ENCODE measurements around the gene STAT5A.

The STAT5A gene

GRCh38 chr17:42270170-42270535, 18.1 kb upstream of the STAT5A start:
- DNase-seq, result no peak

GRCh38 chr17:42270596-42270995, 17.7 kb upstream of the STAT5A start:
- DNase-seq, result no peak

DNA sequence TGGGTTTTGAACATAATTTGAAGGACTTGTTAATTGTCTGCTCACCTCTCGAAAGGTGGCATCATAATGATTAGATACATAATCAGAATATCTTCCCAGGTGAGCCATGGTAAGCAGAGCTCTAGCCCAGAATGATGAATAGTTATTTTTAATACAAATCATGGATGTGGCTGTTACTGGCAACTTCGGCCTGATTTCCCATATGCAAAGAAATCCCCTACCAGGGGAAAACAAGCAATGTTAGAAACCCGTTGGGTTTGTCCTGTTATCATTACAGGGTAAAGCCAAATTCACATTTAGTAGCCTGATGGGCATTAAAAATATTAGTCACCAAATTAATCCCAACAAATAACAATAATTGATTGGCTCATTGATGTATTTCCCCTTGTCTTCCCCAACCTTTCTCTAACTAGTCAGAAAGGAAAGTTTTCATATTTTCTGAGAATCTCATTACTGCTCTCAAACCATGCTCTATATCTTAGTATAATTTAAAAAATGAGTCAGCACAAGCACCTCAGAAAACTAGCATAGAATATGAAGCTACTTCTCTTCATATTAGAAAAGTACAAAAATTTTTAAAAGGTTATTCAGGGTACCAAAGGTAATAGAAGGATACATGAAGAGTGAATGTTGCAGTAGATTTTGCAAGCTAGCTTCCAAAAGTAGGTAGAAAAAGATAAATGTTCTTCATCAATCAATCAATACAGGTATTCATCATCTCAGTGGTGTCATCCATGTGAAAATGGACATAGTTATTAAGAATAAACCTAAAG, 17.1 kb upstream of the STAT5A start:
- no peak for DNase-seq

DNA sequence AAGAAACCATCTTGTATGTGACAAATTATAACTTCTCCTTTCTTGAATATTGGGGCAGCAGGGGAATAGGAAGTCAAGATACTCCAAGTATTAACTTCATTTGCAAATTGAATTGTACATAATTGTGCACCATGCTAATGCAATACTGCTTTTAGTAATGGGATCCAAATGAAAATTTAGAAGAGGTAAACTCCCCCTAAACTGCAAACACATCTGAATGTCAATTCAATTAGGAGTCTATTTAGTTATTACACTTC, 16.6 kb upstream of the STAT5A start:
- DNase-seq, result no peak

- DNase-seq, result no peak
Measured at GRCh38 chr17:42272162-42272907, 16.0 kb upstream of the STAT5A start.

- no peak for DNase-seq
Measured at GRCh38 chr17:42273474-42274252, 14.6 kb upstream of the STAT5A start.

DNA sequence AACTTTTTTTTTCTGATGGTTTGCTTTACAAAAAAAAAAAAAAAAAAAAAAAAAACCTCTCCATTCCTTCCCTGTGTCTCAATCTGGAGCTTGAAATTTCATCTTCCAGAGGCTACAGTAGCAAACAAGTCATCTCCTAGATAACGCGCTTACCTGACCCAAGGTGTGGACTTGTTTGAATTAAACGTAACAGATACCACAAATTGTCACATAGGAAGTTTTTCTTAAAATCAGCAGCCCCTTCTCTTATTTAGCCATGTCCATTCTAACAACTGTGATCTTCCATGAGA, 14.1 kb upstream of the STAT5A start:
- no peak for DNase-seq

GRCh38 chr17:42274812-42275526, 13.3 kb upstream of the STAT5A start:
- DNase-seq, result no peak

DNA sequence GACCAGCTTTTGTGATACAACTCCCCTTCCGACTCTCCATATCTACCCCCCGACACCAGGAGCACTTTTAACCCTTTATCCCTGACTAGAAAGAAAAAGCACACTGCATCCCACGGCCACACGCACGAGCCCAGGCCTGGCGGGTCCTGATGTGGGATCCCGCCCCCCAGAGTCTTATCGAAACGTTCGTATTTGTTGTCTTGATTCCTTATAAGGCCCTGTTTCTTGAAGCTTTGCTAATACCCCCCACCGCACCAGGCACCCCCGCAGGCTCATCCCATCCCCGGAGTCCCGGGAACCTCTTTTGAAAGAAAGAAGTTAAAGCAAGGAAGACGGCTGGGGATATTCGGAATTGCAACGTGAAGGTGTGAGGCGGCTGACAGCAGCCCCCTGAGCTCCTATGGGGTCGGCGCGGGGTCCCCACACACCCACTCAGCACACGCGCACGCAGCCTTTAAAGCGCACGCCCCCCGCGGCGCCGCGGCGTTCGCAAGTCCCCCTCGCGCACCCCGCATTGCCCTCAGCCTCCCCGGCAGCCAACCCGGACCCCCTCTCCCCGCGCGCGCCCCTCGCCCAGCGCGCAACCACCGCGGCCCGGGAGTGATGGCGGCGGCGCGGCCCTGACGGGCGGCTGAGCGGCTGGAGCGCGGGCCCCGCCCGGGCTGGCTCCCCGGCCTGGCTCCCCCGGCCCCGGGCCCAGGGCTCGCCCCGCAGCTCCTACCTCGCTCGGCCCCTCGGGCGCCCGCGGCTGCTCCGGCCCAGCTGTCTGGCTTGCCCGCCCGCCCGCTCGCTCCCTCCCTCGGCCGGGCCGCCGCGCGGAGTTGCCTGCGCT, 12.6 kb upstream of the STAT5A start:
- no peak for DNase-seq

DNA sequence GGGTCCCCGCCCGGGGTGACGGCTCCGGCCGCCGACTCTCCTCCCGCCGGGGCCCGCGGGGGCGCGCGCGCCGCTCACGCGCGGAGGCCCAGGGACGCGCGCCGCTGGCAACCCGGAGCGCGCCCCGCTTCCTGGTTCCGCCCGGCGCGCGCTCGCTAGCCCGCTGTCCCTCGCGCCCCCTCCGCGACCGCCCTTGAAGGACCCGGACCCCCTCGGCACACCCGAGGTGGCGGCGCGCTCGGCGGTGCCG, 12.0 kb upstream of the STAT5A start, which contains the start of gene STAT5B:
STAT5B (minus strand) TSS at position 33 of the 250 bp plus-strand sequence. CDS start 44,264 bp downstream, outside the sequence.
- DNase-seq, result peak; percentile 26 to 68 (median 46)

DNA sequence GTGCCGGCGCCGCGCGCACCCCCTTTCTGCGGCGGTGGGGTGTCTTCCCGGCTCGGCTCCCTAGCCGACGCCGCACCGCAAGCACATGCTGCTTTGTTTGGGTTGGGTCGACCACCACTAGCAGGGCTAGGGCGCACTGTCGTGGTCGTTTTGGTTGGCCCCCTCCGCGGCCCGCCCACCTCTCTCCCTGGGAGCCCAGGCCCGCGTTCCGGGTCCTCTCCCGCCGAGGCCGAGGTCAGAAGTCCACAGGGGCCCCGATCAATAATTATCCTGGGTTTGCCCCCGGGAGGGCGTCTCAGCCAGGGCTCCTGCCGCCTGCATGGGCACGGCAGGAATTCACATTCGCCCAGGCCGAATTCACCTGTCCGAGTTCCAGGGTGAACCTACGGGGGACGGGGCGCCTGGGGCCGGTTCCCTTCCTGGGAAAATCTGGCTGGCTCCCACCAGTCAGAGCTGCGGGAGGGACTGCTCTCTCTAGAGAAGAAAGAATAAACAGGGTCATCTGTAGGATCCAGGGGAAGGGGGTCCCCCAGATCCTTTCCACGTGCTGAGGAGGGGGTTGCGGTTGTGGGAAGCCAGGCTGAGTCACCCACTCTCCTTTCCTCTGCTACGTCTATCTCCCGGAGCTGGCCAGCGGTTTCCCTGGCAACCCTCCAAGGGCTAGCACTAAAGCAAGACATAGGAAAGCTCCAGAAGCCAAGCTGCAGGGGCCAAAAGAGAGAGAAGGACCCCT, 11.5 kb upstream of the STAT5A start:
- DNase-seq, result no peak

- DNase-seq, result no peak
Measured at GRCh38 chr17:42277342-42277712, 11.0 kb upstream of the STAT5A start.

DNA sequence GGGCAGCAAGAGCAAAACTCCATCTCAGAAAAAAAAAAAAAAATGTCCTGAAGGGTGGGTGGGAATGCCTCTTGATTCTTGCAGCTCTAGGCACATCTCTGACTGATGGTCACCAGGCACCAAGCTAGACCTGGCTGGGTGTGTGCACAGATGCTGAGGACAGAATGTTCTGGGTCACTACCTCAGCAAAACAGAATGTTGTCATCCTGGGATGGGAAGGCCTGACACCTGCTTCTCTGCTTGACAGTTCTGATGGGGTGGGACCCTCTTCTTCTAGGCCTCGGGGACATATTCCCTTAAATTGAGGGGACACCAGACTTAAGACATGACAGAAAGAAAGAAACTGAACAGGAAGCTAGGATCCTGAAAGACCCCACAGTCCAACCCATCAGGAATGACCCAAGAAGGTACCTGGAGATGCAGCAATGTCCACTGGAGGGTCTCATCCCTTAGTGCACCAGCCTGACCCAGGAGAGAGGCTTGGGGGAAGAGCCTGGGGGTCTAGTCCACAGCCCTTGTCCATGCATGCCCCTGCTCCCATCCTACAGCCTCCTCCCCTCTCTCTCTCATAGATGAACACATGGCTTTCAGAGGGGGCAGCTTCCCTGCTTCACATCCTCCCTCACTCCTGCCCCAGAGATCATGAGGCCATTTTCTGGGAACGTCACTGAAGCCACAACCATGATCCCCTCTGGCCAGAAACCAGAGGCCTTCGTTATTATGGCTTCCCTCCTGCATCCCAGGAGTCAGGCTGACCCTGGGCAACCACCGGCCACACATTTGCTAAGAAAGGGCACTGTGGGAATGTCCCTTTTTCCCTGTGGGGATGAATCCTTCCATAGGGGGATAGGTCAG, 8.3 kb upstream of the STAT5A start:
- DNase-seq, result no peak

DNA sequence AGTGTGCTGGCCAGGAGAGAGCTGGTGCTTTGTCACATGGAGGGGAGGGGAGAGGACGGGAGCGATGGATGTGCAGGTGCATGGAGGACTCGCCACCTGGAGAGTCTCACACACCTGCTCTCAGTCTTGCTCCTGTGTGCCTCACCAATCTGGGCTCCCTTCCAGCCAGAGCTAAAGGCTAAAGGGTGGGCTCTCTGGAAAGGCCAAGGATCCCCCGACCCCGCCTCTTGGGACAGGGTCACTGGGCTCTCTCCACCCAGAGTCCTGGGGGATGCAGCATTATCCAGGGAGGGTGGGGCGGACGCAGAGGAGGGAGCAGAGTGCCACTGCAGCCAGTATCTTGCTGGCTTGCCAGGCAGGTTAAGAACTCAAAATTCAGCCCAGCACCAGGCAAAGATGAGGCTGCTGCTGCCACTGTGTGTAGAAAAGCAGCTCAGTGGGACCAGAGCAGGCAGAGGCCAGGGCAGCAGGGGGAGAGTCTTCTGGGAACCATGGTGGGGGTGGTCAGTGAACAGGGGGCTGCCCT, 6.7 kb upstream of the STAT5A start:
- DNase-seq, result no peak

GRCh38 chr17:42282478-42283080, 5.7 kb upstream of the STAT5A start:
- DNase-seq, result no peak

DNA sequence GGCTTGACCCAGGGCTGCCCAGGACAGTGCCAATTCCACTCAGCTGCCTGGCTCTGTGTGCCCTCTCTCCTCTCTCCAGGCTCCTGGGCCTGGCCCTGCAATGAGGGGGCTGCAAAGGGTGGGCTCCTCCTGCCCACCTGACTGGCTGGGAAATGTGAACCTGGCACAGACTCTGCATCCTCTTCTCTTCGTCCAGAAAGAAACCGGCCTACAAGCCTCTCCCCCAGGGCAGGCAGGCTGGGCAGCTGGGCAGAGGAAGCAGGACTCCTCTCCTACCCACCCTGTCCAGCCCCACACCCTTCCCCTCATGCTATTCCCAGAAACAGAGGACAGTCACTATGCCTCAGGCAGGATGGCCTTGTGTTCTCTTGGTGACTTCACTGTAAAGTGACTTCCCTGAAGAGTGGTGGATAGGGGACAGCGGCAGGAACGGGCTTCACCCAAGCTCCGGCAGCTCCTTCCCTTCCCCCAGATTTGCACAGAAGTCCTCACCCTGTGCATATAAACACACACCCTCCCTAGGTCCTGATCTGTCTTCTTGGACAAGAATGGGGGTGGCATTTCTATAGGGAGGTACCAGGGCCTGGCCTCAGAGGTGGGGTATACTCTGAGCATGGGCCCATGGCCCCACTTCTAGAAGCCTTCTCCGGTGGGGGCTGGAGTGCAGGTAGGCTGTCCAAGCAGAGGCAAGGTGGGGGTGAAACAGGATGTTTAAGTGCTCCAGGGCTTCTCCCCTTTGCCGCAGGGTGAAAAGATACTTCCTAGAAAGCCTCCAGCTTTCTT, 4.9 kb upstream of the STAT5A start:
- no peak for DNase-seq

- no peak for DNase-seq
Measured at GRCh38 chr17:42284024-42284369, 4.3 kb upstream of the STAT5A start.

GRCh38 chr17:42284566-42284965, 3.7 kb upstream of the STAT5A start:
- DNase-seq, result no peak

DNA sequence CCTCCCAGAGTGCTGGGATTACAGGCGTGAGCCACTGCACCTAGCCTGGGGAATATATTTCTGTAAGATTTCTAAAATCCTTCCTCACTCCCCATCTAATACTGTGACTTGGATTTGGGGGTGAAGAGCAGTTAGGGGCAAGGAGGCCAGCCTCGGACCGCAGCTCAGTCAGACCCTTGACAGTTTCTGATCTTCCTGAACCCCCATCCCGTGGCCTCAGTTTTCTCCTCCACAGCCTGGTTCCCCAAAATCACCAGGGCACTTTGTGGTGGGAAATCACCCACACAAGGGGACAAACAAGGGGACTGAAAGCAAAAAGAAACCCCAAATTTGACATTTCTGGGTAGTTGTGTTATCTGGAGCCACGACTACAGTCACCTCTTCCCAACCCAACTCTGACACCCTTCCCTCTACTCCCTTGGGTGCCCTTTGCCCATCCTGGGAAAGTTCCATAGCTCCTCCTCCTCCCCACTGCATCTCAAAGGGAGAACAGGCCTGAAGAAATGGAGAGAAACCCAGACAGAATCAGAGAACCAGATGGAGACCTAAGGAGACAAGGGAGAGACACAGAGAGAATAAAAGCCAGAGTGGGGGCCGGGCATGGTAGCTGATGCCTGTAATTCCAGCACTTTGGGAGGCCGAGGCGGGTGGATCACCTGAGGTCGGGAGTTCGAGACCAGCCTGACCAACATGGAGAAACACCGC, 2.8 kb upstream of the STAT5A start:
- DNase-seq, result no peak
